Putamen (tissue), 1 donor: ENCODE results near the gene FBXW8.

Experiments used
- DNase-seq: peaks from one replicate; pipeline ENCODE4 v3.0.0-alpha.2; 2016; ENCODE audit warnings: low spot score

Gene FBXW8

GRCh38 chr12:116926283-116927243 lies 15.8 kb downstream of the FBXW8 start:
- DNase-seq: no peak

- DNase-seq: no peak
These were observed 16.6 kb downstream of the FBXW8 start for GRCh38 chr12:116927244-116927940.

- no peak for DNase-seq
These were observed 17.8 kb downstream of the FBXW8 start for GRCh38 chr12:116928504-116928903.

GRCh38 chr12:116929885-116930284 lies 19.1 kb downstream of the FBXW8 start:
- no peak for DNase-seq

- DNase-seq: no peak
These were observed 20.9 kb downstream of the FBXW8 start for GRCh38 chr12:116931665-116932064.

- DNase-seq: no peak
These were observed 22.3 kb downstream of the FBXW8 start for GRCh38 chr12:116933091-116933490.

GRCh38 chr12:116933512-116934246 lies 22.9 kb downstream of the FBXW8 start:
- DNase-seq: no peak

- DNase-seq: no peak
These were observed 24.4 kb downstream of the FBXW8 start for GRCh38 chr12:116934908-116935705.

- DNase-seq: no peak
These were observed 26.9 kb downstream of the FBXW8 start for GRCh38 chr12:116937640-116938039.

- no peak for DNase-seq
These were observed 29.0 kb downstream of the FBXW8 start for GRCh38 chr12:116939734-116940133.

GRCh38 chr12:116941188-116941587 lies 30.4 kb downstream of the FBXW8 start:
- no peak for DNase-seq

- no peak for DNase-seq
These were observed 32.9 kb downstream of the FBXW8 start for GRCh38 chr12:116943419-116944372.

- DNase-seq: peak; percentile 72
These were observed 35.3 kb downstream of the FBXW8 start for GRCh38 chr12:116945886-116946550.

GRCh38 chr12:116948298-116948697 lies 37.5 kb downstream of the FBXW8 start:
- DNase-seq: no peak

GRCh38 chr12:116950628-116951325 lies 40.0 kb downstream of the FBXW8 start:
- no peak for DNase-seq

- DNase-seq: no peak
These were observed 44.1 kb downstream of the FBXW8 start for GRCh38 chr12:116954710-116955381.

- DNase-seq: peak; percentile 33
These were observed 44.8 kb downstream of the FBXW8 start for GRCh38 chr12:116955382-116956021.
